ENCODE results near the gene SUN1.

SUN1 gene

GRCh38 chr7:897771-898376, 65.6 kb downstream of the SUN1 start:
- no peaks in the 10 kb centered on the region for H3K9me3 Mint-ChIP-seq
- no peak overlapping the region for H3K4me3 Mint-ChIP-seq
- TF ChIP-seq CTCF (IDR thresholded peaks at IDR 0.05) = no peak
- H3K36me3 Mint-ChIP-seq (ENCODE audit: low read depth) = peaks cover 14% of the 10 kb centered on the region
- peaks cover 12% of the 10 kb centered on the region for H3K4me1 Mint-ChIP-seq
- no peak for DNase-seq
- H3K27me3 Mint-ChIP-seq (ENCODE audit: low read depth, poor library complexity) = peaks cover 7% of the 10 kb centered on the region
- H3K27ac Mint-ChIP-seq = no peak overlapping the region

GRCh38 chr7:898460-898854, 66.2 kb downstream of the SUN1 start:
- peaks cover 9% of the 10 kb centered on the region for H3K36me3 Mint-ChIP-seq (ENCODE audit: low read depth)
- peaks cover 16% of the 10 kb centered on the region for H3K4me1 Mint-ChIP-seq
- H3K27ac Mint-ChIP-seq = no peak overlapping the region
- H3K27me3 Mint-ChIP-seq (ENCODE audit: low read depth, poor library complexity) = peaks cover 11% of the 10 kb centered on the region
- H3K4me3 Mint-ChIP-seq = no peak overlapping the region
- H3K9me3 Mint-ChIP-seq = no peaks in the 10 kb centered on the region
- no peak for TF ChIP-seq CTCF (IDR thresholded peaks at IDR 0.05)
- no peak for DNase-seq

- no peak overlapping the region for H3K27ac Mint-ChIP-seq
- no peak for TF ChIP-seq CTCF (IDR thresholded peaks at IDR 0.05)
- peaks cover 17% of the 10 kb centered on the region for H3K27me3 Mint-ChIP-seq (ENCODE audit: low read depth, poor library complexity)
- no peaks in the 10 kb centered on the region for H3K9me3 Mint-ChIP-seq
- no peak overlapping the region for H3K4me3 Mint-ChIP-seq
- peaks cover 16% of the 10 kb centered on the region for H3K4me1 Mint-ChIP-seq
- DNase-seq = no peak
- peaks cover 7% of the 10 kb centered on the region for H3K36me3 Mint-ChIP-seq (ENCODE audit: low read depth)
Observed at GRCh38 chr7:898855-899681, 66.8 kb downstream of the SUN1 start.

- H3K9me3 Mint-ChIP-seq = no peaks in the 10 kb centered on the region
Observed at GRCh38 chr7:899806-900205, 67.5 kb downstream of the SUN1 start.

GRCh38 chr7:900331-901040, 68.2 kb downstream of the SUN1 start:
- H3K4me3 Mint-ChIP-seq = no peak overlapping the region

More at GRCh38 chr7:899806-900205, 67.5 kb downstream of the SUN1 start:
- TF ChIP-seq CTCF (IDR thresholded peaks at IDR 0.05) = no peak
- Mint-ChIP-seq H3K4me1 (peaks cover 16% of the 10 kb centered on the region), H3K4me3 (no peak overlapping the region), H3K36me3 (ENCODE audit: low read depth) (peaks cover 7% of the 10 kb centered on the region), H3K27ac (no peak overlapping the region), H3K27me3 (ENCODE audit: low read depth, poor library complexity) (peaks cover 23% of the 10 kb centered on the region)
- no peak for DNase-seq

More at GRCh38 chr7:900331-901040, 68.2 kb downstream of the SUN1 start:
- H3K36me3 Mint-ChIP-seq (ENCODE audit: low read depth) = peaks cover 7% of the 10 kb centered on the region
- peaks cover 16% of the 10 kb centered on the region for H3K4me1 Mint-ChIP-seq
- no peak for TF ChIP-seq CTCF (IDR thresholded peaks at IDR 0.05)
- H3K9me3 Mint-ChIP-seq = no peaks in the 10 kb centered on the region
- no peak for DNase-seq
- H3K27me3 Mint-ChIP-seq (ENCODE audit: low read depth, poor library complexity) = peaks cover 29% of the 10 kb centered on the region
- H3K27ac Mint-ChIP-seq = no peak overlapping the region

Measured in nephron progenitor cell (in vitro differentiated cells).